Thymus (tissue), 11 donors: ENCODE results near the gene RUFY4. TPM values are rescaled to one million over a fixed set of nuclear protein-coding genes. Genes with fewer than 3 reads are reported as not detected.
A peak's percentile ranks its signal among the peaks of the same experiment; 100 is the strongest.

ENCODE experiments used
- DNase-seq, 9 donors: peaks; one replicate each; pipeline ENCODE4 v3.0.0-alpha.2; 2013; ENCODE audit warnings: low spot score in 9 of 9, low read depth in 6 of 9, missing footprints in 1 of 9
- H3K27ac ChIP-seq, 2 donors: one replicate each; pipeline ENCODE4 v1.5.1; 2013; ENCODE audit warnings: control low read depth in 1 of 2, low read depth in 1 of 2, low read length in 1 of 2, mild to moderate bottlenecking in 1 of 2, moderate library complexity in 1 of 2
- H3K27me3 ChIP-seq, 2 donors: one replicate each; pipeline ENCODE4 v1.5.1; 2013; ENCODE audit warnings: low read length in 1 of 2; ENCODE audit not compliant: control insufficient read depth in 2 of 2, insufficient read depth in 1 of 2
- H3K36me3 ChIP-seq, 2 donors: one replicate each; pipeline ENCODE4 v1.5.1; 2013; ENCODE audit warnings: low read length in 1 of 2, mild to moderate bottlenecking in 1 of 2, moderate library complexity in 1 of 2; ENCODE audit not compliant: control insufficient read depth in 2 of 2, insufficient read depth in 2 of 2
- H3K4me1 ChIP-seq, 2 donors: one replicate each; pipeline ENCODE4 v1.5.1; 2013; ENCODE audit warnings: low read length in 2 of 2; ENCODE audit not compliant: control insufficient read depth in 2 of 2, insufficient read depth in 2 of 2
- H3K4me3 ChIP-seq, 2 donors: one replicate each; pipeline ENCODE4 v1.5.1; 2013; ENCODE audit warnings: low read length in 2 of 2, control low read depth in 1 of 2, mild to moderate bottlenecking in 1 of 2
- H3K9me3 ChIP-seq, 2 donors: one replicate each; pipeline ENCODE4 v1.5.1; 2013; ENCODE audit warnings: low read length in 1 of 2, mild to moderate bottlenecking in 1 of 2; ENCODE audit not compliant: control insufficient read depth in 2 of 2, insufficient read depth in 1 of 2
- WGBS: extraction: QIAGEN DNeasy Blood & Tissue Kit; methylation state at CpG from one replicate; pipeline ENCODE4 v1.1.7; 2013; 5-methylcytosine and 5-hydroxymethylcytosine counted together
- polyA plus RNA-seq: library from polyadenylated mRNA; stranded (reverse); fragments of 200-250 nt; gene quantifications from one replicate; pipeline ENCODE4 v1.2.3, GENCODE V29; 2013
- total RNA-seq: library from RNA; stranded (reverse); fragments of 120-200 nt; gene quantifications from one replicate; pipeline ENCODE4 v1.2.4, GENCODE V29; 2013
- donor health status: healthy.

RUFY4 gene
- total and polyA plus RNA-seq, 2 donors: 2.6 to 5.4 TPM

DNA sequence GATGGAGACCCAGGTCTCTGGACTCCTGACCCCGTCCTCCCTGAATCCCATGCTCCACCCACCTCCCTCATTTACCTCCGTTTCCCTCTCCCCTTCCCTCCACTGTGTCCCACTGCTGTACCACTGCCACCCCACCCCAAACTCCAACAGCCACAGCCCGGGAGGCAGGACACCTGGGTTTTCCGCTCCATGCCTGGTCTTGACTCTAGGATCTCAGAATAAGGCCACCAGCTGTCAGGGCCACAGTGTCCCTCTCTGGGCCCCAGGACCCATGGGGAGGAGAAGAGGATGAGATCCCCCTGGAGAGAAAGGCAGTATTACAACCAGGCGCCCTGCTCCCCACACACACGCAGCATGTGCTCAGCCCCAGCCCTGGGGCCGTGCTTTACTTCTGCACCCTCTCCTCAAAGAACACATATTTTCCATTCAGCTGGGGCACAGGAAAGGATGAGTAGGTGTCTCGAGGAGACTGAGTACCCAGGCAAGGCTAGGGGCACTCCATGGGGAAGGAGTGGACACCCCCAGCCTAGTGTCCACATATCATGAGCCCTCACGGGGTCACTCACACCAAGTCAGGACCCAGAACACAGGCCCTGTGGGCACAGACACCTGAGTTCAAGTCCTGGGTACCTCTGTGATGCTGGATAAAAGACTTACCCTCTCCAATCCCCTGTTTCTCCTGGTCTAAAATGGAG lies 700 bp downstream of the RUFY4 start:
- peaks cover 0 to 14% of the 10 kb centered on the region in 2 donors for H3K27me3 ChIP-seq
- peaks cover 0 to 6% of the 10 kb centered on the region in 2 donors for H3K4me1 ChIP-seq
- no peak overlapping the region for H3K4me3 ChIP-seq
- H3K36me3 ChIP-seq: no peaks in the 10 kb centered on the region
- no peaks in the 10 kb centered on the region for H3K9me3 ChIP-seq
- no peak for DNase-seq
- 85% methylated on average over 9 of the region's 9 CpGs for WGBS
- H3K27ac ChIP-seq: no peak overlapping the region

GRCh38 chr2:218070587-218070986 lies 1.5 kb downstream of the RUFY4 start:
- Histone ChIP-seq H3K9me3 (no peaks in the 10 kb centered on the region), H3K4me1 (peaks cover 0 to 6% of the 10 kb centered on the region in 2 donors), H3K27me3 (peaks cover 0 to 14% of the 10 kb centered on the region in 2 donors), H3K4me3 (no peak overlapping the region), H3K36me3 (no peaks in the 10 kb centered on the region), H3K27ac (no peak overlapping the region)
- WGBS: 91% methylated on average over 4 of the region's 4 CpGs
- DNase-seq: no peak

DNA sequence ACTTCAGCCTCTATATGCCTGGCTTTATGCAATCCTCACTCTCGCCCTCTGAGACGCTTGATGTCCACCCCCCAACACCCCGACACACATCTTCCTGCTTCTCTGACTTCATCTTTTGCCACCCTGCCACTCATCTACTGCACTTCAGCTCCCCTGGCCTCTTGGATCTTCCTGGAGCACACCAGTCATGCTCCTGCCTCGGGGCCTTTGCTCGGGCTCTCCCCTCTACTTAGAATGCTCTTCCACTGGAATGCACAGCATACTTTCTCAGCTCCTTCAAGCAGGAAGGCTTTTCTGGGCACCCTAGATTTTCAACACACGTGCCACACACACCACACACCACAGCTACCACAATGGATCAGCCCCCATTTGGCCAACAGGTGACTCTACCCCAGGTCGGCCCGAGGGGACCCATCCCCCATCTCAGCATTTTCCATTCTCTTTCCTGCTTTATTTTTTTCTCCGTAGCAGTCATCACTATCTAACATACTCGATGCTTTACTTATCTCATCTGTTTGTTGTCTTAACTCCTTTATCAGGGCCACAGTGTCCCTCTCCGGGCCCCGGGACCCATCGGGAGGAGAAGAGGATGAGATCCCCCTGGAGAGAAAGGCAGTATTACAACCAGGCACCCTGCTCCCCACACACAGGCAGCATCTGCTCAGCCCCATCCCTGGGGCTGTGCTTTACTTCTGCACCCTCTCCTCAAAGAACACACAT lies 2.3 kb downstream of the RUFY4 start:
- 93% methylated on average over 13 of the region's 13 CpGs for WGBS
- H3K27me3 ChIP-seq: peaks cover 0 to 14% of the 10 kb centered on the region in 2 donors
- no peak overlapping the region for H3K27ac ChIP-seq

DNA sequence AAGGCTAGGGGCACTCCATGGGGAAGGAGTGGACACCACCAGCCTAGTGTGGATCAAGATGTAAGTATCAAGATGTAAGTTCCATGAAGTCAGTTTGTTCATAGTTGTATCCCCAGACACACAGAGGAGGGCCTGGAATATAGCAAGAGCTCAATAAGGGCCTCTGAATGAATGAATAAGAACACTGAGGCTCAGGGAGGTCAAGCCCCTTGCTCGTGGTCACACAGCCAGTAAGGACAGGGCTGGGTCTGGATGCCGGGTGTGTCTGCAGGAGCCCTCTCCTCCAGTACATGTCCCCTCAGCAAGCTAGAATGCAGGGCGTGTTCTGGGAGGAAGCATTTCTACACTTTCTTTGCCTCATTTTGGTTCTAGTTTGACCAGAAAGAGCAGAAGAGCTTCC lies 2.9 kb downstream of the RUFY4 start:
- H3K9me3 ChIP-seq: no peaks in the 10 kb centered on the region
- H3K4me1 ChIP-seq: peaks cover 0 to 6% of the 10 kb centered on the region in 2 donors
- no peak overlapping the region for H3K27ac ChIP-seq
- no peaks in the 10 kb centered on the region for H3K36me3 ChIP-seq
- no peak for DNase-seq
- H3K4me3 ChIP-seq: no peak overlapping the region
- peaks cover 0 to 14% of the 10 kb centered on the region in 2 donors for H3K27me3 ChIP-seq
- 92% methylated on average over 3 of the region's 3 CpGs for WGBS

More for the DNA sequence above, 2.3 kb downstream of the RUFY4 start:
- Histone ChIP-seq H3K36me3 (no peaks in the 10 kb centered on the region), H3K9me3 (no peaks in the 10 kb centered on the region), H3K4me1 (peaks cover 0 to 6% of the 10 kb centered on the region in 2 donors), H3K4me3 (no peak overlapping the region)
- DNase-seq: no peak

- H3K9me3 ChIP-seq: no peaks in the 10 kb centered on the region
- peaks cover 0 to 9% of the 10 kb centered on the region in 2 donors for H3K27me3 ChIP-seq
- no peak overlapping the region for H3K27ac ChIP-seq
- WGBS: 93% methylated on average over 8 of the region's 8 CpGs
- DNase-seq: no peak
- H3K4me1 ChIP-seq: peaks cover 0 to 6% of the 10 kb centered on the region in 2 donors
- no peak overlapping the region for H3K4me3 ChIP-seq
- no peaks in the 10 kb centered on the region for H3K36me3 ChIP-seq
Observed at GRCh38 chr2:218072478-218073024, 3.5 kb downstream of the RUFY4 start.

GRCh38 chr2:218073185-218073584 lies 4.1 kb downstream of the RUFY4 start:
- no peak overlapping the region for H3K27ac ChIP-seq
- no peaks in the 10 kb centered on the region for H3K36me3 ChIP-seq
- no peak for DNase-seq
- no peak overlapping the region for H3K4me3 ChIP-seq
- H3K4me1 ChIP-seq: peaks cover 0 to 6% of the 10 kb centered on the region in 2 donors
- H3K9me3 ChIP-seq: no peaks in the 10 kb centered on the region
- 95% methylated on average over 4 of the region's 4 CpGs for WGBS
- H3K27me3 ChIP-seq: peaks cover 0 to 7% of the 10 kb centered on the region in 2 donors

DNA sequence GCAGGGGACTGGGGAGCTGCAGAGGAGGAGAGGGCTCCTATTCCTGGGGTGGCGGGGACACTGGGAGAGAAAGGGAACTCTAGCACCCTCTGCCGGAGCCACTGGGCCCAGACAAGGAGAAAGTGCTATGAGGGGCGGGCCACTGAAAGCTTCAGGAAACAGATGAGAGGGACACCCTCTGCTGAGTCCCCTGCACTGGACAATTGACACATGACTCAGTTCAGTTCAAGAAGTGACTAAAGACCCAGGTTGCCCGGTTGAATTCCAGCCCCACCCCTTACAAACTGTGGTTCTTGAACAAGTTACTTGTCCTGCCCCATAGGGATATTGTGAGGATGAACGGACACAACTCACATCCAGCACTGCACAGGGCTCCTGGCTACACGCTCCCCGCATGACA lies 5.0 kb downstream of the RUFY4 start:
- Histone ChIP-seq H3K36me3 (no peaks in the 10 kb centered on the region), H3K27me3 (peaks cover 0 to 2% of the 10 kb centered on the region in 2 donors), H3K9me3 (no peaks in the 10 kb centered on the region), H3K4me1 (peaks cover 0 to 1% of the 10 kb centered on the region in 2 donors), H3K27ac (no peak overlapping the region), H3K4me3 (no peak overlapping the region)
- DNase-seq: peak in 2 of 9 donors; percentile 18 to 30
- 52% methylated on average over 7 of the region's 7 CpGs for WGBS

DNA sequence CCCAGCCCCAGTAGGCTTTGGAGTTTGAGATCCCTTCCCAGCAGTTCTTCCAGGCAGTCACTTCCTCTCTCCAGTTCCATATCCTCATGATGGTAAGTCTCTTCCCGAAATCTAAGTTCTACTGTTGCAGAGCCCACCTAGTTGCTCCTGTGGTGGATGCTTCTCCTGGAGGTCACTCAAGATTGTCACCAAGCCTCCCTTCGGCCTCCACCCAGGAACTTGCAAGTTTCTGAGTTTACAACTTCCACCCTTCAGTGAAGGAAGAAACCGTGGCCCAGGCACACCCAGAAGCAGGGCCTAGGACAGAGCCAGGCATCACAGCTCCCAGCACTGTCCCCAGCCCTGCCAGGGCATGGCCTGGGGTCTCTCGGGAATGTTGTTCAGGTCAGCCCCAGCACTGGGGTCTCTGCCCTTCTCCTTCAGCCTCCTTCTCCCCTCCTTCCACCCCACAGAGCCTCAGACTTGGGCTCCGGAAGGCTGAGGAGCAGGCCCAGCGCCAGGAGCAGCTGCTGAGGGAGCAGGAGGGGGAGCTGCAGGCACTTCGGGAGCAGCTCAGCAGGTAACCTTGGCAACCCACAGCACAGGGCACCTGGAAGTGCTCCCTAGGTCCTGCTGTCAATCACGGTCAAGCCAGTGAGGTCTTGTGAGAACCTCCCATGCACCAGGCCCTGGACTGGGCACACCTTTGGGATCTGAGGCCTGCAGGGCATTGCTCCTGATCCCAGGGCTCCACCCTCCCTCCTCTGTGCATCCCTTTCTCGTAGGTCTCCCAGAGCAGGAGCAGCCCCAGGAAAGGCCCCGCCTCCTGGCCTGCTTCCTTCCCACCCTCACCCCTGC lies 7.1 kb downstream of the RUFY4 start:
- DNase-seq: no peak
- 90% methylated on average over 10 of the region's 10 CpGs for WGBS
- Histone ChIP-seq H3K4me1 (no peaks in the 10 kb centered on the region), H3K36me3 (no peaks in the 10 kb centered on the region), H3K27ac (no peak overlapping the region), H3K27me3 (peaks cover 0 to 2% of the 10 kb centered on the region in 2 donors), H3K4me3 (no peak overlapping the region), H3K9me3 (no peaks in the 10 kb centered on the region)
